ENCODE data around the gene KRTAP3-1.

Gene KRTAP3-1

DNA sequence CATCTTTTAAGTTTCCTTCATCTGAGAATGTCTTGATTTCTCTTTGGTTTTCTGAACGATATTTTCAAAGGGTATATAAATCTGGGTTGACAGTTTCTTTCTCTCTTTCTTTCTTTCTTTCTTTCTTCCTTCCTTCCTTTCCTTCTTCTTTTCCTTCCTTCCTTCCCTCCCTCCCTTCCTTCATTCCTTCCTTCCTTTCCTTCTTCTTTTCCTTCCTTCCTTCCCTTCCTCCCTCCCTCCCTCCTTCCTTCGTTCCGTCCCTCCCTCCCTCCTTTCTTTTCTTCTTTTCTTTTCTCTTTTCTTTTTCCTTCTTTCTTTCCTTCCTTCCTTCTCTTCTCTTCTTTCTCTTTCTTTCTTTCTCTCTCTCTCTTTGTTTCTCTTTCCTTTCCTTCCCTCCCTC lies 34.6 kb downstream of the KRTAP3-1 start:
- no peak for DNase-seq

GRCh38 chr17:40967582-40967981 lies 41.3 kb downstream of the KRTAP3-1 start:
- no peak for DNase-seq

DNA sequence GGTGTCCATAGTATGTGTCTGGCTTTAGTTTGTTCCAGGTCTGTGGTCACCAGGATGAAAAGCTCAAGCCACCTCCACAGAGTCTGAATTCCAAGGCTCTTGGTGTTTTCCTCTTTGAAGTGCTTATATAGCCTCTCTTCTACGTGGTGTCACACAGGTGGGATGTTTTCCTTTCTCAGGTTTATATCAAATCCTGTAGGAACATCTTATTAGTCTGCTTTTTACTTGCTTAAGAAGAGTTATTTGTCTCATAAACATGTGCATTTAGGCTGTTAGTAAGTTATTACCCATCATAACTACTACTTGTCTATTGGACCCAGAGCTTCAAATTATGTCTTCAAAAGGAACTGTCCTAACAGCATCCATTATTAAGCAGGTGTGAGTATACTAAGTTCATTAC lies 42.1 kb downstream of the KRTAP3-1 start, which contains the start of gene KRT39:
TSS of gene KRT39 (minus strand) at position 101 of the 400 bp plus-strand sequence. CDS start at position 9, 92 bp downstream.
- no peak for DNase-seq

- no peak for DNase-seq
These were observed 45.1 kb downstream of the KRTAP3-1 start for GRCh38 chr17:40963838-40964237.

DNA sequence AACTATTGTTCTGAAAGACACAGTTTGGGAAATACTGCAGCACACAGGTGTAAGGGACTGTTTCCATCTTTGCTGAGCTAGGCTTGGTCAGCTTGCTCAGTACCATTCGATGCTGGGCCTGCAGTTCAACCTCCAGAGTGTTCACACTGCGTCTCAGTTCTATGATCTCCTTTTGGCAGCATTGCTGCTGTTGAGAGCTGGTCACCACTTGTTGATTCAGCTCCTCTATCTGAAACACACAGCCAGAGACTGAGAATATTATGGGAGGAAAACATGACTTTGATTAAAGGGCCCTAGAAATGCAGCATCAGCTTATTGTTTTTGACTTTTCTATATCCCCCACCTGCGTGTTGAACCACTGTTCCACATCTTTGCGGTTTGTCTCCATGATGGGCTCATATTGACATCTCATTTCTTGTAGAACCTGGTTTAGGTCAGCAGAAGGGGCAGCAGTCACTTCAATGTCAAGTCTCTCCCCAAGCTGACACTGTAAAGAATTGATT lies 46.8 kb downstream of the KRTAP3-1 start:
- DNase-seq = no peak

GRCh38 chr17:40961591-40961990 lies 47.3 kb downstream of the KRTAP3-1 start:
- no peak for DNase-seq

- DNase-seq = no peak
These were observed 48.8 kb downstream of the KRTAP3-1 start for GRCh38 chr17:40960144-40960543.

Measured in SHP77 (cell line).